Measurements from ENCODE around the gene TEC. TPM values are rescaled to one million over a fixed set of nuclear protein-coding genes. Genes with fewer than 3 reads are reported as not detected.

The TEC gene
- total RNA-seq, 2 experiments from 2014 or later = 2.1 to 11.5 TPM

DNA sequence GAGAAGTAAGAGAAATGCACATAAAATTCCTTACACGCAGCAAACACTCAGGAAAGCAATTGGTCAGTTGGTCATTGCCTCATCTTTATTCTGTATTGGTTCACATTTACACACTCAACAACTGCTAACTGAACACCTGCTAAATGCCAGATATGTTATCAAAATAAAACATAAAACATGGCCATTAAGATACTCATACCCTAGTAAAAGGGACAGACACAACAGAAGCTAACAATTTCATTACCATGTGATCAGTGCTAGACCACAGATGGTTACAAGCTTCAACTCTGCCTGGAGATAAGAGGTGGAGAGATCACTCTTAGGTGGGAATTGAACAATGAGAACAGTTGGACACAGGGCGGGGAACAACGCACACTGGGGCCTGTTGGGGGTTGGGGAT is 26.2 kb downstream of the TEC start:
- TF ChIP-seq EZH2phosphoT487 (IDR thresholded peaks at IDR 0.05; ENCODE audit: borderline replicate concordance, low read depth, low read length) (no peak), CTCF (conservative IDR thresholded peaks at IDR 0.05; ENCODE audit: low read length) (no peak)
- Histone ChIP-seq H3K4me1 (ENCODE audit: insufficient read depth, low read length, poor library complexity, severe bottlenecking) (no peaks in the 10 kb centered on the region), H3K36me3 (ENCODE audit: insufficient read depth, low read length) (no peaks in the 10 kb centered on the region), H3K79me2 (ENCODE audit: insufficient read depth, low read depth, low read length) (no peaks in the 10 kb centered on the region), H3K27ac (ENCODE audit: low read depth, low read length, poor library complexity, severe bottlenecking) (no peak overlapping the region), H4K20me1 (ENCODE audit: insufficient read depth, low read length) (no peaks in the 10 kb centered on the region), H3K4me2 (ENCODE audit: low read length) (no peak overlapping the region), H3K9me3 (ENCODE audit: low read length) (no peaks in the 10 kb centered on the region), H3K9me2 (ENCODE audit: insufficient read depth, low read length) (no peaks in the 10 kb centered on the region), H2AFZ (ENCODE audit: low read length) (no peak overlapping the region), H3K4me3 (ENCODE audit: low read depth, low read length, poor library complexity, severe bottlenecking) (no peak overlapping the region)
- no TSS peak for BruUV-seq (replicated peaks)
- ChIA-PET CTCF (ENCODE audit: unreplicated experiment) (interaction anchor here (0.5 kb wide), 1 partner anchor 146 kb away, joined by 4 read pairs; no protein-coding TSS in a partner anchor), POLR2A (interaction anchor here (1.0 to 1.4 kb wide), 2 partner anchors 34 to 51 kb away, joined by 3 read pairs; no protein-coding TSS in a partner anchor)
- DNase-seq (ENCODE audit: low spot score) = no peak
- intact Hi-C loops (cut with micrococcal nuclease; ENCODE audit: unreplicated experiment) = no loop called here

DNA sequence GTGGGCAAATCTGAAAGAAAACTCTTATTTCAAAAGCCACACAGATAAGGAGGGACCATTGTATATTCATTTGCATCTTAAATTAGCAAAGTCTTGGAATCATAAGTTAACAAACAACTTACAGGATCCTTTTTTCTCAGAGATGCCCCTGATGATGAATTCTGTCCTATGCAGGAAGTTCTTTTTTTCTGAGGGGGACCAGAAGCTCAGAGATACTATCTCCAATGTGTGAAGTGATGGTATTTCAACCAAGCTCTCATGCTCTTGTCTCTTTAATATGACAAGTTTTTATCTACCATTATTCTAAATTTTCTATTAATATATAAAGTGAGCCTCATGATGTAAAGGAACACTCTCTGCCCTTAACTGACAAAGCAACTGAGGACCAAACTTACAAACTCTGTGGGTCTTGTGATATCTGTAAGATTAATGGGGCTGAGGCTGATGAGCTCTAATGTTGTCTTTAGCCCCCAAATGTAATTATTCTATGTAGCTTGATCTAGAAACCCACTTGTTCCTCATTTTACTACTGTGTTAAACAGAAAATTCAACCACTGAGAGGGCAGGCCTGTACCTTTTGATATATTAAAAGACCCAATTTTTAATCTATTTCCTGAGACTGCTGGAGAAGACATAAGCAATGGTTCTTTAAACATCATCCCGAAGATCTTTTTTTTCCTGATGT is 27.0 kb downstream of the TEC start:
- TF ChIP-seq CTCF (conservative IDR thresholded peaks at IDR 0.05; ENCODE audit: low read length) = no peak
- TF ChIP-seq EZH2phosphoT487 (IDR thresholded peaks at IDR 0.05; ENCODE audit: borderline replicate concordance, low read depth, low read length) = no peak
- ChIA-PET POLR2A (interaction anchor here (0.6 to 1.4 kb wide), 2 partner anchors 50 to 80 kb away, joined by 3 read pairs; no protein-coding TSS in a partner anchor), CTCF (ENCODE audit: unreplicated experiment) (no interaction called here)
- Histone ChIP-seq H3K4me3 (ENCODE audit: low read depth, low read length, poor library complexity, severe bottlenecking) (no peak overlapping the region), H3K4me1 (ENCODE audit: insufficient read depth, low read length, poor library complexity, severe bottlenecking) (no peaks in the 10 kb centered on the region), H4K20me1 (ENCODE audit: insufficient read depth, low read length) (no peaks in the 10 kb centered on the region), H3K9me2 (ENCODE audit: insufficient read depth, low read length) (no peaks in the 10 kb centered on the region), H3K79me2 (ENCODE audit: insufficient read depth, low read depth, low read length) (no peaks in the 10 kb centered on the region), H2AFZ (ENCODE audit: low read length) (no peak overlapping the region), H3K4me2 (ENCODE audit: low read length) (no peak overlapping the region), H3K36me3 (ENCODE audit: insufficient read depth, low read length) (no peaks in the 10 kb centered on the region), H3K27ac (ENCODE audit: low read depth, low read length, poor library complexity, severe bottlenecking) (no peak overlapping the region), H3K9me3 (ENCODE audit: low read length) (no peaks in the 10 kb centered on the region)
- intact Hi-C loops (cut with micrococcal nuclease; ENCODE audit: unreplicated experiment) = no loop called here
- no peak for DNase-seq (ENCODE audit: low spot score)
- no TSS peak for BruUV-seq (replicated peaks)

GRCh38 chr4:48241731-48242130 is 27.9 kb downstream of the TEC start:
- POLR2A ChIA-PET = interaction anchor here (0.7 kb wide), 2 partner anchors 273 to 743 kb away, joined by 3 to 4 read pairs; no protein-coding TSS in a partner anchor
- Histone ChIP-seq H3K27ac (ENCODE audit: low read depth, low read length, poor library complexity, severe bottlenecking) (no peak overlapping the region), H3K79me2 (ENCODE audit: insufficient read depth, low read depth, low read length) (no peaks in the 10 kb centered on the region), H3K36me3 (ENCODE audit: insufficient read depth, low read length) (no peaks in the 10 kb centered on the region), H3K4me1 (ENCODE audit: insufficient read depth, low read length, poor library complexity, severe bottlenecking) (no peaks in the 10 kb centered on the region), H3K4me3 (ENCODE audit: low read depth, low read length, poor library complexity, severe bottlenecking) (no peak overlapping the region), H4K20me1 (ENCODE audit: insufficient read depth, low read length) (no peaks in the 10 kb centered on the region), H3K4me2 (ENCODE audit: low read length) (no peak overlapping the region), H3K9me2 (ENCODE audit: insufficient read depth, low read length) (no peaks in the 10 kb centered on the region), H3K9me3 (ENCODE audit: low read length) (no peaks in the 10 kb centered on the region), H2AFZ (ENCODE audit: low read length) (no peak overlapping the region)
- no TSS peak for BruUV-seq (replicated peaks)
- no peak for TF ChIP-seq EZH2phosphoT487 (IDR thresholded peaks at IDR 0.05; ENCODE audit: borderline replicate concordance, low read depth, low read length)
- no peak for TF ChIP-seq CTCF (conservative IDR thresholded peaks at IDR 0.05; ENCODE audit: low read length)
- CTCF ChIA-PET (ENCODE audit: unreplicated experiment) = no interaction called here
- no peak for DNase-seq (ENCODE audit: low spot score)
- intact Hi-C loops (cut with micrococcal nuclease; ENCODE audit: unreplicated experiment) = no loop called here
